ENCODE measurements around the gene N4BP2. TPM values are rescaled to one million over a fixed set of nuclear protein-coding genes. Genes with fewer than 3 reads are reported as not detected.
"Not testable (repeated sequence)": the region's sequence is repeated elsewhere in the genome, so short reads cannot be mapped to it uniquely, and the experiment has no call there.

Gene N4BP2
- total RNA-seq, 1 donor from 2014 or later: 8.1 TPM

- ATAC-seq: no peak
Measured at GRCh38 chr4:40087799-40088366, 31.2 kb downstream of the N4BP2 start.

GRCh38 chr4:40093400-40093799, 36.8 kb downstream of the N4BP2 start:
- ATAC-seq: not testable (repeated sequence)

- ATAC-seq: no peak
Measured at GRCh38 chr4:40099010-40099409, 42.4 kb downstream of the N4BP2 start.

DNA sequence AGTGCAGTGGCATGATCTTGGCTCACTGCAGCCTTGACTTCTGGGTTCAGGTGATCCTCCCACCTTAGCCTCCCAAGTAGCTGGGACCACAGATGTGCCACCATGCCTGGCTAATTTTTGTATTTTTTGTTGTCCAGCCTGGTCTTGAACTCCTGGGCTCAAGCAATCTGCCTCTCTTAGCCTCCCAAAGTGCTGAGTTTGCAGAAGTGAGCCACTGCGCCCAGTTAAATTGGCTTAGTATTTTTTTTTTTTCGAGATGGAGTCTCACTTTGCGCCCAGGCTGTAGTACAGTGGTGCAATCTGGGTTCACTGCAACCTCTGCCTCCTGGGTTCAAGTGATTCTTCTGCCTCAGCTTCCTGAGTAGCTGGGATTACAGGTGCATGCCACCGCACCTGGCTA, 50.5 kb downstream of the N4BP2 start:
- not testable (repeated sequence) for ATAC-seq

DNA sequence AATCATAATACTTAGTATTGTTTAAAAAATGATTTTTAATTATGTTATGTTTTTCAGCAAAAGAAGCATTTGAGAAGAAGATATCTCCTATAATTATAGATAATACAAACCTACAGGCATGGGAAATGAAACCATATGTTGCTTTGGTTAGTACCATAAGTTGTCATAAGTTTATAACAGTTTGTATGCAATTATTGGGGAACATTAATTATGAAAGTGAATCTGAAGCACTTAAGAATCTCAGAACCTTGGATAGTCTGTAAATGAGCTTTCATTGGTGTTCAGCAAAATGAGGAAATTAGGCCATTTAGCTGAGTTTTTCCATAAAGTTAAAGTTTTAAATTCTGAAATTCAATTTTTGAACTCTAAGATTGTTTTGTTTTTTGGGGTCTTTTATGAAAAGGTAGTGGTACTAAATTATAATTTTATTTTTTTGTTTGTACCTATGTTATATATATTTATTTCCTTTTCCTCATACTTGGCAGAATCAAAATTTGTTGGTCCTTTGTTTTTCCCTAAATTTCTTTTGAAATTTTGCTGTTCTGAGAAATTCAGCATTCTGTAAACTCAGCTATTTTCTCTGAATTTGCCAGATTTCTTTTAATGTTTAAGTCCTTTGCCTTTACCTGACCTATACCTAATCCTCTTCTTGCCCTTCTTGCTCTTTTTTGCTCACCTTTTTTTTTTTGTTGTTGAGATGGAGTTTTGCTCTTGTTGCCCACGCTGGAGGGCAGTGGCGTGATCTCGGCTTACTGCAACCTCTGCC, 55.6 kb downstream of the N4BP2 start:
- ATAC-seq: no peak

GRCh38 chr4:40114206-40114605, 57.6 kb downstream of the N4BP2 start:
- no peak for ATAC-seq

GRCh38 chr4:40118861-40119260, 62.2 kb downstream of the N4BP2 start:
- no peak for ATAC-seq

DNA sequence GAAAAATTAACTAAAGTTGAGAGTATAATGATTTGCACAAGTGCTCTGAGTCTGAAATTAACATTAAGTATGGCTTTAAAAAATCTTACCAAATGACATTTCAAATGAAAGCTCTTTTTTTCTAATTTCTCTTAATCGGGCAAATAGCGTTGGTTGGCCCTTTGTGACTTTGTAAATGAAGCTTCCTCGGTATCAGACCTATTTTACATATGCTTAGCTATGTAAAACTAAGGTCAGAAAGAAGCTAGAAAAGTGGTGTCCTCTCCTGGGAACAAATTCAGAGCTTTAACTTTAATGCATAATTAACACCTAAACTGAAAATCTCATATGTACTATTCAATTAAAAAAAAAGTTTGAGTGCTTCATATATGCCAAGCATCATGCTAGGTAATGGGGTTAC, 62.7 kb downstream of the N4BP2 start:
- no peak for ATAC-seq

DNA sequence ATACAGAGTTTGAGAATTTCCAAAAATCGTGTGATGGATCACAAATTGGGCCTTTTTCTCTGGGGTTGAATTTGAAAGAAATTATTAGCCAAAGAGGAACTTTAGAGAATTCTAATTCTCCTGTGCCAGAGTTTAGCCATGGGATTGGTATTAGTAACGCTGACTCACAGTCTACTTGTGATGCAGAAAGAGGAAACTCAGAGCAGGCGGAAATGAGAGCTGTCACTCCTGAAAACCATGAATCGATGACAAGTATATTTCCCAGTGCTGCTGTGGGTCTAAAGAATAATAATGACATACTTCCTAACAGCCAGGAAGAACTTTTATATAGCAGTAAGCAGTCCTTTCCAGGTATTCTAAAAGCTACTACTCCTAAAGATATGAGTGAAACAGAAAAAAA, 64.9 kb downstream of the N4BP2 start:
- ATAC-seq: peak; percentile 93

DNA sequence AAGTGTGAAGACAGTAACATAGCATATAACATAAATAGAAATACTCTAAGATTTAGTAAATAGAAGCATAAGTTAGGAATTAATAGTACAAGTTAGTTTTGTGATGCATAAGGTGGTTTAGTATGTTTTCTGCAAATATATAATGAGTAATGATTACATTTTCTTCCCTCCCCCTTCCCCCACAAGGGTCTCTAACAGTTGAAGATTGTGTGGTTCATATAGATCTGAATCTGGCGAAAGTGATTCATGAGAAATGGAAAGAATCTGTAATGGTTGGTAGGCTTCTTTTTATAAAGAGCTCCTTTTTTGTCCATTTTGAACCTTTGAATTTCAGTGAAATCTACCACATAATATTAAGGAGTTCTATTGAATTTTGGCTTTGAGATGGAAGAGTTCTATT, 66.3 kb downstream of the N4BP2 start:
- ATAC-seq: no peak

DNA sequence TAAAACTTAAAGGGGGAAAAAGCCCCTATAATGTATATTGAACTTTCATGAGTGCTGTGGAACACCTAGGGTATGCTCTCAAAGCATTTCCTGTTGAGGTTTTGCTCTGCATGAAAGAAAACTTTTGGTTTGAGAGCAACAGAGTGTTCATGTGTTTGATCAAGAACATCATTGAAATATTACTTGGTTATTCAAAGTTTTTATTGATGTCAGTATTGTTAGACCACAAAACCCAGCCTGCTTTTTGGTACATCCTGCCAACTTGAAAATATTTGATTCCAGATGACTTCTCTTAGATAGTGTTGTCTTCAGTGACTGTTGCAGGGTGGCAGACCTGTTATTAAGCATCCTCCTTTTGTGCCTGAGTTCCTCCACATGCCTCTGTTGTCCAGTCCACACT, 68.0 kb downstream of the N4BP2 start:
- no peak for ATAC-seq

GRCh38 chr4:40130401-40131036, 73.9 kb downstream of the N4BP2 start:
- ATAC-seq: no peak

DNA sequence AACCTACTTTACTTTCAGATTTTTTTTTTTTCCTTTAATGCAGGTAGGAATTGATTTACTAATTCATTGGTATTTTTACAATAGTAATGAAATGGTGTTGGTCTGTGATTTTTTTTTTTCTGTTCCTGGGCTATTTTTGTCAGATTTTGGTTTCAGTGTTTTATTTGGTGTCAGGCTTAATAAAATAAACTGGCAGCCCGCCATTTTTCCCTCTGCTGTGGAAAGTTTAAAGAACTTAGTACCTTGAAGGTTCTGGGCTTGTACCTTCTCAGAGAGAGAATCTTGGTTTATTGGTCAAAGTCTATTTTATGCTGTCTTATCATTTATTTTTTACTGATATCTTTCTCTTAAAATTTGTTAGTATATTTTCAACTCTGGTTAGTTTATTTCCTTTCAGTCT, 76.2 kb downstream of the N4BP2 start:
- ATAC-seq: no peak

GRCh38 chr4:40134206-40134917, 77.7 kb downstream of the N4BP2 start:
- no peak for ATAC-seq

DNA sequence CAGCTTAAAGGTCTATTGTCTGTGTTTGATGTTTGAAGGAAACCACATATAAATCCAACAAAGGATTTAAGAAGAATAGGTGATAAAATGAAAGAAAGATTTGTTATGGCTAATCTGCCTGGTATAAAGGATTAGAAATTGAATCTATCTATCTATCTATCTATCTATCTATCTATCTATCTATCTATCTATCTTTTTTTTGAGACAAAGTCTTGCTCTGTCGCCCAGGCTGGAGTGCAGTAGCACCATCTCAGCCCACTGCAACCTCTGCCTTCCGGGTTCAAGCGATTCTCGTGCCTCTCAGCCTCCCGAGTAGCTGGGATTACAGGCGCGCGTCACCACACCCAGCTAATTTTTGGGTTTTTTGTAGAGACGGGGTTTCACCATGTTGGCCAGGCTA, 79.6 kb downstream of the N4BP2 start:
- not testable (repeated sequence) for ATAC-seq

GRCh38 chr4:40140196-40140595, 83.5 kb downstream of the N4BP2 start:
- no peak for ATAC-seq

- ATAC-seq: not testable (repeated sequence)
Measured at GRCh38 chr4:40140597-40140996, 83.9 kb downstream of the N4BP2 start.

DNA sequence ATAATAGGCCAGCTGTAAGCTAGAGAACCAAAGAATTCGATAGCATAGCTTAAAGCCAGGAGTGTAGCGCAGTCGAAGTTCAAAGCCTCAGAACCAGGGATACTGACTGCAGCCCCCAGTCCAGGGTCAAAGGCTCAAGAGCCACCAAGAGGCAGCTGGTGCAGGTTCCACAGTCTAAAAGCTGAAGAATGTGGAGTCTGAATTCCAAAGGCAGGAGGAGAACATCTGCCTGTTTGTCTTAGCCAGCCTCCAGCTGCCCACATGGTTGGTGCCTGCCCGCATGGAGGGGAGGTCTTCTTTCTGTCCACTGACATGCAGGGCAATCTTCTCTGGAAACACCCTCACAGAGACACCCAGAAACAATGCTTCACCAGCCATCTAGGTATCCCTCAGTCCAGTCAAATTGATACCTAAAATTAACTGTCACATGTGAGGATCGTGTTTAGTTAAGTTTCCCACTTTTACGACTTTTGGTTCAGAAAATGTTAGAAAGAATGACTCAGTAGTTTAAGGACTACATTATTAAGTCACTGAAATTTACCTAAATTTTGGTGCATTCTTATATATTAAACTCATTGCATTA, 87.4 kb downstream of the N4BP2 start:
- no peak for ATAC-seq

- ATAC-seq: no peak
Measured at GRCh38 chr4:40144716-40145115, 88.1 kb downstream of the N4BP2 start.

GRCh38 chr4:40147490-40147889, 90.8 kb downstream of the N4BP2 start:
- not testable (repeated sequence) for ATAC-seq

GRCh38 chr4:40149960-40150385, 93.3 kb downstream of the N4BP2 start:
- ATAC-seq: peak; percentile 95

- no peak for ATAC-seq
Measured at GRCh38 chr4:40150932-40151331, 94.3 kb downstream of the N4BP2 start.

DNA sequence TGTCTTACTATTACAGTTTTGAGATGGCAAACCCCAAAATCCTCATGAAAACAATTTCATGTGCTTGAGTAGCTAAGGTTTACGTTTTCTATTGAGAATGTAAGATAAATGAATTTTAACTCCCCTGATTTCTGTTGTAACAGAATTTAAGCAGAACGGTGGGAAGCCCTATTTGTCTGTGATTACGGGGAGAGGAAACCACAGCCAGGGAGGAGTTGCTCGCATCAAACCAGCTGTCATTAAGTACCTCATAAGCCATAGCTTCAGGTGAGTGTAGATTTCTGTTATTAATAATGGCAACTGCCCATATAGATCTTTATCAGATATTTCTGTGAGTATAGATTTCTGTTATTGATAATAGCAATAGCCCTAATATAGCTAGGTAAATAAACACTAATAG, 96.0 kb downstream of the N4BP2 start:
- no peak for ATAC-seq

Measured in esophagus mucosa (tissue), 1 donor.